HS-5 (cell line): ENCODE results near the gene XKR7.

Experiments
- DNase-seq: peaks from one replicate; pipeline ENCODE4 v3.0.0-alpha.2; 2012; ENCODE audit warnings: low read depth

XKR7 gene

GRCh38 chr20:31979713-31980426, 11.9 kb downstream of the XKR7 start:
- no peak for DNase-seq

- DNase-seq: no peak
Measured at GRCh38 chr20:31981784-31982183, 13.8 kb downstream of the XKR7 start.

- DNase-seq: no peak
Measured at GRCh38 chr20:31984981-31985471, 17.1 kb downstream of the XKR7 start.

GRCh38 chr20:31987744-31988143, 19.8 kb downstream of the XKR7 start:
- no peak for DNase-seq

GRCh38 chr20:31988430-31989015, 20.6 kb downstream of the XKR7 start:
- no peak for DNase-seq

GRCh38 chr20:31989030-31989645, 21.2 kb downstream of the XKR7 start:
- DNase-seq: no peak

- no peak for DNase-seq
Measured at GRCh38 chr20:31990641-31991338, 22.8 kb downstream of the XKR7 start.

- no peak for DNase-seq
Measured at GRCh38 chr20:31991339-31991705, 23.4 kb downstream of the XKR7 start.

DNA sequence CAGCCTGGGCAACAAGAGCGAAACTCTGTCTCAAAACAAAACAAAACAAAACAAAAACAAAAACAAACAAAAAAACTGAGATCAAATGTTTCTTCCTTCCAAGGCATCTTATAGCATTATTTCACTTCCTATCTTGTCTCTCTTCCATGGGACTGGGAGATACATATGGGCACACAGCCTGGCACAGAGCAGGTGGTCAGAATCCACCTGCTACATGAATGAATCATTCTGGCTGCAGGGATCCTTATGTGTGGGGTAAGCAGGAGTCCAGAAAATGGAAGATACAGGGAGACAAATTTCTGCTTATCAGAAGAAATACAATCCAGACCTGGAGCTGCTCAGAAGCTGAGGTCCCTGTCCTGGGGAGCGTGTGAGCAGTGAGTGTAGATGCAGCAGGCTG, 24.1 kb downstream of the XKR7 start:
- DNase-seq: no peak

GRCh38 chr20:31996996-31997395, 29.0 kb downstream of the XKR7 start:
- DNase-seq: no peak

DNA sequence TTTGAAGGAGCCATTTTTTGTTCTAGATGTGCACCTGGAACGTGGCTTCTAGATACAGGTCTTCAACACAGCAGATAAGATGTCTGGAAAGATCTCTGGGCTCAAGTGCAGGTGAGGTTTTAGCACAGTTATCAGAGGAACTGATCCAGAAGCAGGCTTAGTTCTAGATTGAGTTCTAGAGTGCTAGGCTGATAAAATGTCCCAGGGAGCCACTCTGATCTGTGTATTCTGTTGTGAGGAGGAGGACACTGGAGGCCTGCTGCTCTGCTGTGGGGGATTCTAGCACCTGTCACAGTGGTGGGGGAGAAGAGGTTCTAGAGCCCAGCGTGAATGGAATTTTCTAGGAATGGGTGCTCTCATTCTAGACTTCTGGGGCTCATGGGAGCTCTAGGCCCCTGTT, 30.3 kb downstream of the XKR7 start:
- DNase-seq: no peak

- DNase-seq: no peak
Measured at GRCh38 chr20:32003325-32003724, 35.4 kb downstream of the XKR7 start.

- DNase-seq: no peak
Measured at GRCh38 chr20:32004963-32005362, 37.0 kb downstream of the XKR7 start.

GRCh38 chr20:32006053-32006452, 38.1 kb downstream of the XKR7 start:
- DNase-seq: no peak

GRCh38 chr20:32006841-32007786, 39.2 kb downstream of the XKR7 start:
- DNase-seq: no peak

- no peak for DNase-seq
Measured at GRCh38 chr20:32007787-32008616, 40.1 kb downstream of the XKR7 start.

DNA sequence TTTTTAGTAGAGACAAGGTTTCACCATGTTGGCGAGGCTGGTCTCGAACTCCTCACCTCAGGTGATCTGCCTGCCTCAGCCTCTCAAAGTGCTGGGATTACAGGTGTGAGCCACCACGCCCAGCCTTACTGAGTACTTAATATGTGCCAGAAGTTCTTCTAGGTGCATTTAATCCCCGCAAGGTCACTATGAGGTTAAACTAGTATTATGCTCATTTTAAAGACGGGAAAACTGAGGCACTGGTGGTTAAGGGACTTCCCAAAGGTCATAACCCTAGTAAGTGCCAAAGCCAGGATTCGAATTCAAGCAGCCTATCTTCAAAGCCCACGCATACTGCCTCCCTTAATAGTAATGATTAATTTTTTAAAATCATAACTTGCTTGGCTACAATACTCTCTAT, 41.6 kb downstream of the XKR7 start:
- DNase-seq: no peak

DNA sequence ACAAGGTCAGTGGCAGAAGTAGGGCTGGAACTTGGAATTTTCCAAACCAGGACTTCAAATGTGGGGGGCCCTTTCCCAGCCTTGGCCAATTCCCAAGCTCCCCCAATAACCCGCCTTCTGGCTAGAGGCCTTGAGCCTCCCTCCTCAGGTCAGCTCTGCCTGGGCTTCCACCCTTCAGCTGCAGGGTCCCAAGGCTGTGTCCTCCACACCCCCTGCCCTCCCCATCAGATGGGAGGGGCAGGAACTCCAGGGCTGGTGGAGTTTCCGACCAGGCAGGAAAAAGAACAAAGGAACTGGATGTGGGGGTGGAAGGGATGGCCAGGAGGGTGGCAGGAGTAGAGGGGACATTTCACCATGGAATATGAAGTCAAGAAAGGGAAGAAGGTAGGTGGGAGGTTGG, 42.1 kb downstream of the XKR7 start, which contains the start of gene CCM2L:
Gene CCM2L, plus strand, starts transcription at position 338 of the 400 bp plus-strand sequence. Its CDS starts 17 bp downstream, at position 355.
- no peak for DNase-seq

DNA sequence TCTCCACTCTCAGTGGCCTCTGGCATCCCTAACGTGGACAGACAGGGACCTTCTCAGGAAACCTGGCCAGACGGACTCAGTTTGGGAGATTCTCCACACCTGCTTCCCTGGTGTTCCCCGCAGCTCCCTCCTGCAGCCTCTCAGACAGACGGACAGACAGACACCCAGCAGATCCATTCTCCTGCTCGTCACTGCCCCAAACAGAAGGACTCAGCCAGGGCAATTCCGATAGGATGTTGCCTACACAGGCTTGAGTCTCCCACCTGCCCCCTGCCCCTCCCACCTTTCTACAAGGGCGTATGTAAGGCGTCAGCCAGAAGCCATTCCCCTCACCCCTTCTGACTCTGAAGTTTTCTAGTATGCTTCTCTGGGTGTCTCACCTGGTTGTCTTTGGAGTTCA, 42.7 kb downstream of the XKR7 start:
- DNase-seq: no peak

- no peak for DNase-seq
Measured at GRCh38 chr20:32012159-32012688, 44.3 kb downstream of the XKR7 start.
